GM23338 (cell line): ENCODE data around the gene FASTKD3. TPM values are rescaled to one million over a fixed set of nuclear protein-coding genes. Genes with fewer than 3 reads are reported as not detected.

Experiments
- ATAC-seq: fragments of 200-7000 bp; cut with Tn5 transposase; 3 replicates; pipeline ENCODE4 v1.9.1; 2020
- DNase-seq: peaks from one replicate; pipeline ENCODE4 v3.0.0-alpha.2; 2015; ENCODE audit warnings: low spot score
- H2AFZ ChIP-seq: fragments of 200-600 bp; sonication (generic); 2 replicates; pipeline ENCODE4 v1.8.0; 2016; ENCODE audit warnings: antibody characterized with exemption, mild to moderate bottlenecking, moderate library complexity
- H3F3A ChIP-seq: fragments of 200-600 bp; sonication (generic); replicated peaks from 2 replicates; pipeline ENCODE4 v1.8.0; 2017; ENCODE audit warnings: antibody characterized with exemption, mixed run types, low read depth
- H3K27ac ChIP-seq: fragments of 200-600 bp; sonication (generic); 2 replicates; pipeline ENCODE4 v1.6.1; 2016; ENCODE audit warnings: low read depth
- H3K27me3 ChIP-seq: fragments of 200-600 bp; sonication (generic); 2 replicates; pipeline ENCODE4 v1.8.0; 2016; ENCODE audit warnings: mild to moderate bottlenecking, mixed run types, moderate library complexity; ENCODE audit not compliant: insufficient read depth
- H3K36me3 ChIP-seq: fragments of 200-600 bp; sonication (generic); 2 replicates; pipeline ENCODE4 v1.8.0; 2016; ENCODE audit warnings: mild to moderate bottlenecking; ENCODE audit not compliant: insufficient read depth
- H3K4me1 ChIP-seq: fragments of 200-600 bp; sonication (generic); 2 replicates; pipeline ENCODE4 v1.8.0; 2016; ENCODE audit warnings: mild to moderate bottlenecking, moderate library complexity; ENCODE audit not compliant: insufficient read depth
- H3K4me2 ChIP-seq: fragments of 200-600 bp; sonication (generic); 2 replicates; pipeline ENCODE4 v1.7.1; 2017; ENCODE audit warnings: mixed run types
- H3K4me3 ChIP-seq: fragments of 200-600 bp; sonication (generic); 2 replicates; pipeline ENCODE4 v1.6.1; 2016; ENCODE audit warnings: mixed run types
- H3K79me2 ChIP-seq: fragments of 200-600 bp; sonication (generic); replicated peaks from 2 replicates; pipeline ENCODE4 v1.8.0; 2017; ENCODE audit warnings: mild to moderate bottlenecking; ENCODE audit not compliant: insufficient read depth
- H3K9me2 ChIP-seq: fragments of 200-600 bp; sonication (generic); 2 replicates; pipeline ENCODE4 v1.8.0; 2017; ENCODE audit not compliant: insufficient read depth
- H4K20me1 ChIP-seq: fragments of 200-600 bp; sonication (generic); replicated peaks from 2 replicates; pipeline ENCODE4 v1.8.0; 2017; ENCODE audit warnings: mild to moderate bottlenecking; ENCODE audit not compliant: insufficient read depth
- H3K27ac Mint-ChIP-seq: 2 replicates; pipeline ENCODE4 v1.8.0; 2020; ENCODE audit warnings: inconsistent platforms, mild to moderate bottlenecking, moderate library complexity, mixed read lengths
- H3K27me3 Mint-ChIP-seq: 3 replicates; pipeline ENCODE4 v1.8.0; 2022; ENCODE audit warnings: low read depth, mild to moderate bottlenecking, moderate library complexity, mixed read lengths, inconsistent platforms; ENCODE audit not compliant: insufficient read depth, poor library complexity
- H3K36me3 Mint-ChIP-seq: 3 replicates; pipeline ENCODE4 v1.8.0; 2021; ENCODE audit warnings: low read depth, mild to moderate bottlenecking, inconsistent platforms, moderate library complexity, mixed read lengths
- H3K4me1 Mint-ChIP-seq: 3 replicates; pipeline ENCODE4 v1.8.0; 2020; ENCODE audit warnings: mild to moderate bottlenecking, inconsistent platforms, mixed read lengths
- H3K4me3 Mint-ChIP-seq: 3 replicates; pipeline ENCODE4 v1.8.0; 2021; ENCODE audit warnings: moderate library complexity, mild to moderate bottlenecking, inconsistent platforms, mixed read lengths
- H3K9me3 Mint-ChIP-seq: 3 replicates; pipeline ENCODE4 v1.8.0; 2020; ENCODE audit warnings: moderate library complexity, mild to moderate bottlenecking, inconsistent platforms, mixed read lengths
- CREB1 ChIP-seq: fragments of 250-450 bp; sonication (Bioruptor Pico); IDR thresholded peaks from 2 replicates; pipeline ENCODE4 v1.5.0; 2020; ENCODE audit warnings: low read depth, mild to moderate bottlenecking, moderate library complexity
- ETS1 ChIP-seq: IDR thresholded peaks from 2 replicates; pipeline ENCODE4 v1.6.1; 2016; ENCODE audit warnings: antibody characterized with exemption
- EZH2 ChIP-seq: fragments of 200-600 bp; sonication (generic); IDR thresholded peaks from one replicate; pipeline ENCODE4 v1.8.0; 2017; ENCODE audit warnings: antibody characterized with exemption, mild to moderate bottlenecking, low read depth; ENCODE audit not compliant: unreplicated experiment
- NANOG ChIP-seq: IDR thresholded peaks from 2 replicates; pipeline ENCODE4 v1.6.1; 2016; ENCODE audit warnings: antibody characterized with exemption, borderline replicate concordance
- ZNF462 ChIP-seq: fragments of 250-450 bp; sonication (Bioruptor Pico); IDR thresholded peaks from 2 replicates; pipeline ENCODE4 v1.5.0; 2020; ENCODE audit warnings: mild to moderate bottlenecking, moderate library complexity
- polyA plus RNA-seq: library from polyadenylated mRNA; unstranded; fragments of >200 nt; fragmentation: Nextera tagmentation; extraction: Ambion mirVana; gene quantifications from 2 replicates; pipeline ENCODE4 v1.2.1, GENCODE V29; 2016
- total RNA-seq: library from RNA; depleted of rRNA; stranded (reverse); fragments of >200 nt; shearing (Covaris generic); gene quantifications from 2 replicates; pipeline ENCODE4 v1.2.3, GENCODE V29; 2014

Gene FASTKD3
- total and polyA plus RNA-seq, 2 experiments from 2014 or later = 10.8 to 13.5 TPM

GRCh38 chr5:7852988-7853387 lies 15.8 kb downstream of the FASTKD3 start (continued):
- no peak for TF ChIP-seq ZNF462 (CRISPR knock-in tag)

GRCh38 chr5:7852542-7852941 lies 16.3 kb downstream of the FASTKD3 start:
- no peaks in the 10 kb centered on the region for H3K36me3 ChIP-seq
- H3K27me3 Mint-ChIP-seq = peaks cover 12% of the 10 kb centered on the region
- no peak overlapping the region for H3K27ac Mint-ChIP-seq
- no peak overlapping the region for H2AFZ ChIP-seq
- H3K27ac ChIP-seq = no peak overlapping the region
- H3K79me2 ChIP-seq = no peaks in the 10 kb centered on the region
- H3K4me3 Mint-ChIP-seq = peak overlapping the region; percentile 42; the same call in 2 of the 3 replicates
- no peaks in the 10 kb centered on the region for H4K20me1 ChIP-seq
- ATAC-seq (no peak), DNase-seq (no peak)
- peaks cover 18% of the 10 kb centered on the region for H3K27me3 ChIP-seq
- 0 out of 2 replicates have a peak, but pooled peaks cover 9% of the 10 kb centered on the region for H3K9me2 ChIP-seq
- H3K4me2 ChIP-seq = no peak overlapping the region
- no peaks in the 10 kb centered on the region for H3K9me3 Mint-ChIP-seq
- H3K4me3 ChIP-seq = no peak overlapping the region
- H3K4me1 Mint-ChIP-seq = peaks cover 10% of the 10 kb centered on the region
- H3K4me1 ChIP-seq = peaks cover 9% of the 10 kb centered on the region; the same call in 1 of the 2 replicates
- no peak for TF ChIP-seq ZNF462 (CRISPR knock-in tag)
- TF ChIP-seq NANOG = no peak
- TF ChIP-seq EZH2 = no peak
- no peak for TF ChIP-seq CREB1 (CRISPR knock-in tag)
- TF ChIP-seq ETS1 = no peak
- H3K36me3 Mint-ChIP-seq = no peaks in the 10 kb centered on the region; the same call in 2 of the 3 replicates
- H3F3A ChIP-seq = 0 out of 2 replicates have a peak, but pooled peaks cover 4% of the 10 kb centered on the region
